GM21737 (cell line): ENCODE measurements around the gene ACSL3.
"Not testable (repeated sequence)": the region's sequence is repeated elsewhere in the genome, so short reads cannot be mapped to it uniquely, and the experiment has no call there.

Experiments
- ATAC-seq: cut with Tn5 transposase; IDR thresholded peaks from one replicate; pipeline ENCODE4 v1.9.1; 2021; ENCODE audit warnings: mild to moderate bottlenecking, moderate library complexity; ENCODE audit not compliant: unreplicated experiment

The ACSL3 gene

DNA sequence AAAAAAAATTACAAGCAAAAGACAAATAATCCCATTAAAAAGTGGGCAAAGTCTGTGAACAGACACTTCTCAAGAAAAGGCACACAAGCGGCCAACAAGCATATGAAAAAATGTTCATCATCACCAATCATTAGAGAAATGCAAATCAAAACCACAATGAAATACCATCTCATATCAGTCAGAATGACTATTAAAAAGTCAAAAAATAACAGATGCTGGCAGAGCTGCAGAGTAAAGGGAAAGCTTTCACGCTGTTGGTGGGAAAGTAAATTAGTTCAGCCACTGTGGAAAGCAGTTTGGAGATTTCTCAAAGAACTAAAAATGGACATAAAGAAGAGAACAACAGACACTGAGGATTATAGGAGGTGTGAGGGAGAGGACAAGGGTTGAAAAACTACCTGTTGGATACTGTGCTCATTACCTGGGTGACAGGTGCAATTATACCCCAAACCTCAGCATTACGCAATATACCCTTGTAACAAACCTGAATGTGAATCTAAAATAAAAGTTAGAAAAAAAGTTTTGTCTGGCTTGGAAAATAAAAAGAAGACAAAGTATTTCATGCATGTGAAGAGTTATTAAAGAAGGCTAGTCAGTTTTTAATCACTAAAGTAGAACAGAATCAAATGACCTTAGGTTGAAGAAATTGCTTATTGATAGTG lies 8.7 kb upstream of the ACSL3 start:
- ATAC-seq = no peak

DNA sequence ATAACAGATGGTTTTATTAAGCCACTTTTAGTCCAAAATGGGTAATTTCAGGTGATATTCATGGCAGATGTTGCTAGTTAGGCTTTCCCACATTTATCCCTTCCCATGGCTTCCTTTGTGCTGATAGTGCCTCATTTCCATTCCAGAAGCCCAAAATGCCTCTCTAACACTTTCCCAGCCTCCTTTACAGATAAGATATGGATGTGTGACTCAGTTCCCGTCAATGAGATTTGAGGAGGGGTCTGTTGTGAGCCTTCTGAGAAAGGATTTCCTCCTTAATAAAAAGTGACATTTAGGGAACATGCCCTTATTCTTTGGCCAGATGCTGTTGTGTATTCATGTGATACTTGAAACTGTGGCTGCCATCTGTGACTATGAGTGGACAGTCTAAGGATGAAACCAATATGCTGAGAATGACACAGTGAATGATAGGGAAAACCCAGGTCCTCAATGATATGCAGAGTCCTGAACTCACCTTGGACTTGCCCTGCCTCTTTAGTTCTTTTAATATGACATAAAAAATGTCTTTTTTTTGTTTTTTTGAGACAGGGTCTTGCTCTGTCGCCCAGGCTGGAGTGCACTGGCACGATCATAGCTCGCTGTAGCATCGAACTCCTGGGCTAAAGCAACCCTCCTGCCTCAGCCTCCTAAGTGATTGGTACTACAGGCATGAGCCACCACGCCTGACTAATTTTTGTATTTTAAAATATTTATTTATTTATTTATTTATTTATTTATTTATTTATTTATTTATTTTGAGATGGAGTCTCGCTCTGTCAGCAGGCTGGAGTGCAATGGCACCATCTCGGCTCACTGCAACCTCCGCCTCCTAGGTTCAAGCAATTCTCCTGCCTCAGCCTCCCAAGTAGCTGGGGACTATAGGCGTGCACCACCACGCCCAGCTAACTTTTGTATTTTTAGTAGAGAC lies 5.8 kb upstream of the ACSL3 start:
- no peak for ATAC-seq

DNA sequence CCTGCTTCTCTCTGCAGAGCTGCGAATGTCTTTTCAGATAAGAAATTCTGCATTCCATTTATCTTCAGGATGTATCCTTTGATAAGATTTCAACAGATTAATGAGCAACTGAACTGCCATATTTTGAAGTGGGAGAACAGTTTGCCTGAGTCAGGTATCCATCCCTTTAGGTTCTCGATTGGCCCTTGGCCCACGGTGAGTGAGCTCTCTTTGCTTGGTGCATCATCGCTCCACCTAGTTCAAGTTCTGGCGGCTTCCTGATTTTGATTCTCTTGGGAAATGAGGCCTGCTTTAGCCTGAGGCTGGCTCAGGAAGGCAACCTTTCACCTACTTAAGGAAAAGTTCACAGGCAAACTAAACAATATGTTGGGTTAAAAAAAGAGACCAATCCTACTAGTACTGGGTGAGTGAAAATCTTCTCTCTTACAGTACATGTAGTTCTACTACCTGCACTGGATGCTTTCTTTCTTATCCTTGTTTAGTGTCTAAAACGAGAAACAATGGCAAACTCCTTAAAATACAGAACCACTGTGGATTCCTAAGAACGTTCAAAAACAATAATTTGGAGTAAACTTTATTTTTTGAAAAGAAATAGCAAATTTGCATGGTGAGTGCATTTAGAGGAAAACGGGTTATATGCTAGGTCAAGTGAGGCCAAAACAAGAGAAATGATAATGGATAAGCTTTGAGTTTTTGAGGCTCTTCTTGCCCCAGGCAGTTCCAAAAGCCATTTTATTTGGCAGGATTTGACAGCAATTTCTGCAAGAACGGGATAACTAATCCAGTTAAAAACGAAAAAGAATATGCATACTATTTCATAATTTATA lies 837 bp upstream of the ACSL3 start:
- ATAC-seq = no peak

- ATAC-seq = peak; percentile 40
These were observed 722 bp downstream of the ACSL3 start for GRCh38 chr2:222861411-222862105.

DNA sequence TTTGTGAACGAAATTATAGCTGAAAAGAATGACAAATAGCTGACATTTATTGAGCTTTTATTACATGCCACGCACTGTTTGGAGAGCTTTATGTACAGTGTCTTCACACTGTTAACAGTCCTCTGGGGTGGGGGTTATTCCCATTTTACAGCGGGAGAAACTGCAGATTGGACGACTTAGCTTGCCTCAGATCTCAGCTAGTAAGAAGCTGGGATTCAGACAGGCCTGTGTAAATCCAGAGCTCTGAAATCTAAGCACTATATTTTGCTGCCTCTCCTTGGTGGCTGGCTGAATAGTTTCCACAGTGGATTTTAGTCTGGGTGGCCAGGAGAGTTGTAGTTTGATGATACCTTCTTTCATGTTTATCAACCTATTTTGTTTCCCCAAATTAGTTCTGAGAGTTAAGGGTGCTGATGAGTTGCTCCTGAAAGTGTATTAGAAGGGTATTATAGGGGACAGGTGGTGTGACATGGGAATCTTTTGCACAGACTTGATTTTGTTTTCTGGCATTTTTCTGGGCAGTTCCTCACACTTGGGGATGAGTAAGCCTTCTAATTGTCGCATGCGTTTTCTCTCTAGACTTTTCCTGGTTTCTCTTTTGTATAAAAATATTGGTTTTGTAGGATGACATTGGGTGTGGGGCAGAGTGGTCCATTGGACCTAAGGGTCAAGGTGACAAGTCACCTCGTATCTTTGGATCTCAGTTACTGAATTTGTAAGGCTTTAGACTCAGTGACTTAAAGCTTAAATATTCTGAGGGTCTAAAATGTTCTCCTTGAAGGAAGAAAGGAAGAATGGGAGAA lies 1.5 kb downstream of the ACSL3 start:
- no peak for ATAC-seq

DNA sequence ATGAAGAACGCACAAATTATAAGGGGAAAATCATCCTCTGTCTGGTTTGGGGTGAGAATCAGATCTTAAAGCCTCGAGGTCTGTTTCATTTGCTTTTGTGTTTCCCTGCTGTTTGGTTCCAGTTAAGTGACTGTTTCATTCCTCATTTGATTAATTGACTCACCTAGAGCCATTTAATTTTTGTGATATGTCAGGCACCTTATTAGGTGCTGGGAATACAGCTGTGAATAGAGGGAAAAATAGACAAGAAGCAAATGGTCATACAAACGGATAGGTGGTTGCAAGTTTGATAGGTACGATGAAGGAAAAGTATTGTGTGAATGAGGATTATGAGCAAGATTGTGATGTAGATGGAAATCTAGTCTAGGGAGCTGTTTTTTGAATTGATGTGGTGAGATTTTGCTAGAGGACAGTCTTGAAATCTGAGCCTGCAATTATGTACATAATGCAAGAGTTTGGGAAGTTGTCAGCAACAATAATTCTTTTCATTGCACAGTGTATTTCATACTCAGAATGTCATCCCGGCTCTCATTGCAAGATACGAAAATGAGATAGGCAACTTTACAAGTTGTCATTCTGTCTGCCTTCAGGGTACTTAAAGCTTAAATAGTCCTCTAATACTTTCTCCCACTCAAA lies 2.2 kb downstream of the ACSL3 start:
- ATAC-seq = no peak

- no peak for ATAC-seq
These were observed 3.5 kb downstream of the ACSL3 start for GRCh38 chr2:222864296-222864695.

GRCh38 chr2:222865301-222865700 lies 4.5 kb downstream of the ACSL3 start:
- no peak for ATAC-seq

GRCh38 chr2:222866358-222866960 lies 5.6 kb downstream of the ACSL3 start:
- ATAC-seq = no peak

GRCh38 chr2:222868560-222869251 lies 7.9 kb downstream of the ACSL3 start:
- not testable (repeated sequence) for ATAC-seq

- ATAC-seq = no peak
These were observed 8.4 kb downstream of the ACSL3 start for GRCh38 chr2:222869252-222869560.

GRCh38 chr2:222871291-222871690 lies 10.5 kb downstream of the ACSL3 start:
- ATAC-seq = no peak

GRCh38 chr2:222872551-222872950 lies 11.7 kb downstream of the ACSL3 start:
- no peak for ATAC-seq

DNA sequence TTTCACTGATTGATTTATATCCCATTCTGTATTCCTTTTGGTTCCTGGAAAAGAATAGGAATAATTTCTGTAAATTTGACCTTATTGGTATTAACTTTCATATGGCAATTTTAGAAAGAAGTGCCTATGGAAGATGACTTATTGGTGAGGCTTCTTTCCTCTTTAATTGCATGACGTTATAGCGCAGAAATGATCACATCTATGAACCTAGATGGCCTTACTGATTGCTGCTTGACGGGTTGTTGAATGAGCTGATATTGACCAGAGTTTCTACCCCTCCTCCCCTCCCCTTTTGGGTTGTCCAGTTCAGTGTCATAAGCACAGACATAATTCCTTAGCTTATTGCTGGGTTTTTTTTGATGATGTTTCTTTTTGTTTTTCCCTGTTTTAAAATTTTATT lies 14.6 kb downstream of the ACSL3 start:
- no peak for ATAC-seq

DNA sequence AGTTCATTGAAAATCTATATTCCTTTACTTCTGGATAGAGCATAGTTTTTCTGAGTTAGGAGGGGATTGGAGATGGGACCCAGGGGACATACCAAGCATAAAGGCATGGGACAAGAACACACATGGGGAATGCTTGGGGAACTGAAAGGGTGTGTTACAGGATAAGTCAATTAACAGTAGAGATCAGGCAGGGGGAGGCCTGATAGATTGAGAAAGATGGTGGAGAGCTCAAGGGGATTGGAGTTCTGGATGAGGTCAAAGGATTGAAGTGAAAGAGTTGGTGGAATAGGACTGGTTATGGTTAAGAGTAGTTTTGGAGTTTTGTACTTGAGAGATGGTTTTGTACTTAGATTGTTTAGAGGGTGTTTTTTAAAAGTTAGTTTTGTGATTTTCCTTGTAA lies 16.1 kb downstream of the ACSL3 start:
- no peak for ATAC-seq

DNA sequence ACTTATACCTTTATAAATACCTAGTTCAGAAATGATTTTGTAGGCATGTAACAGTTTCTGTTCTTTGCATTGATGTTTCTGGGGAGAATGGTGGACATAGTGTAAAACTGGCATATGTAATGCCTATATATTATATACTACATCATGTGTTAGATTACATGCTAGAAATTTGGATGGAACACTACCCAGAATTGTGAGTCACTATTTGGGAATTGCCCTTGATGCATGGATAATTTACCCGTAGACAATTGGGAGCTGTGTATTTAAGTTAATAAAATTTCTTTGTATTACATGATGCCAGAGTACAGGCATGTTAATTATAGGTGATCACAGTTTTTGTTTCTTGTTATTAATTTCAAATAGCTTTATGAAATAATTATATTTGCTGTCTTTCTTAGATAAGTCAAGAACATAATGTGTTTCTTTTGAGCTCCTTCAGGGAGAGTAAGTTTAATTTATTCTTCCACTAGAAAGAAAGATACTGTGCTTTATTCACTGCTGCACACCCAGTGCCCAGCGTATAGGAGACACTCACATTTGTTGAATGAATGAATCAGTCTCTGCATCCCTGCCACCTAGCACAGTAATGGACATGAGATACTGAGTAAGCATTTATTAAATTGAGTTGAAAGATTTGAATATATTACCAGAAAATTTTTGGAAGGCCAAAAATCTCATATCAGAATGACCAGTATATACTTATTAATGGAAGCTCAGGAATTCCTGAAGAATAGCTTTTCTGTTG lies 16.9 kb downstream of the ACSL3 start:
- no peak for ATAC-seq

- no peak for ATAC-seq
These were observed 17.6 kb downstream of the ACSL3 start for GRCh38 chr2:222878301-222878876.
